NCI-H2081 treated with DMSO at 0.1 percent for 48 hours (cell line): Measurements from ENCODE around the gene RANBP1.

Experiments
- DNase-seq: peaks from one replicate; lab custom pipeline; 2025; lab: John Stamatoyannopoulos, UW

Gene RANBP1

DNA sequence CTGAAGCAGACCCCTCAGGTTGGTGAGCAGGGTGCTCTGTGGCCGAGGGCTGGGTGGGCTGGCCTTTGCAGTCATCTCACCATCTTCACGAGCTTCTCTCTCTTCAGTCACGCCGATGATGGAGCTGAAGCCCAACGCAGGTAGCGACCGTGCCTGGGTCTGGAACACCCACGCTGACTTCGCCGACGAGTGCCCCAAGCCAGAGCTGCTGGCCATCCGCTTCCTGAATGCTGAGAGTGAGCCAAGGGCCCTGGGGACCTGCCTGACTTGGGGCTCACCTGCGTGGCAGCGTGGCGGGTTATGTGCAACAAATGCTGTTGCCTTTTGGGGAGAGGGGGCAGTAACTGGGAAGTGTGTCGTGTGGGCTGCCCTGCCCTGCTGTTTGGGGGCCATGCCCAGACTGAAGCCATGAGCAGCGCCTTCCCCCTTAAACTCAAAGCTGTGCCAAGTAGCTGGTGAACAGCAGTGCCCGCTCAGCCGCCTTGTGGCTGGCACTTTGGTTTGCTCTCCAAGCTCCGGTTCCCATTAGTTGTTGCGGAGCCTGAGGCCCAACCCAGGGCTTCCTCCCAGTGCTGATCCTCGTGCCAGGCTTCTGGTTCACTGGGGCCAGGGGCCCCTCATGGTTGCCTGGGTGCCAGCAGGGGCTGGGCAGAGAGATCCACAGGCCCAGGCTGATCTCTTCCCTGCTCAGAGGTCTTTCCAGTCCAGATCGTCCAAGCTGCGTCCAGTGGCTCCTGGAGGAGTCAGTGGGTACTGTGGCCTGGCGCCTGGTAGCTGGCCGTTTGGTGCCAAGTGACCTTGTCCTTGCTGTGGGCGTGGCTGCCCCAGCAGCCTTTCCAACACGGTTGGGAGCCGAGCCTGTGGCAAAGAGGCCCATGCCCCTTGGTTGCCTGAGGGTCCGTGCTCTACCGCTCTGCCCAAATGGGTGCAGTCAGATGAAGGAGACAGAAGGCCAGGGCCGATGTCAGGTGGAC lies 9.6 kb downstream of the RANBP1 start:
- DNase-seq = no peak

DNA sequence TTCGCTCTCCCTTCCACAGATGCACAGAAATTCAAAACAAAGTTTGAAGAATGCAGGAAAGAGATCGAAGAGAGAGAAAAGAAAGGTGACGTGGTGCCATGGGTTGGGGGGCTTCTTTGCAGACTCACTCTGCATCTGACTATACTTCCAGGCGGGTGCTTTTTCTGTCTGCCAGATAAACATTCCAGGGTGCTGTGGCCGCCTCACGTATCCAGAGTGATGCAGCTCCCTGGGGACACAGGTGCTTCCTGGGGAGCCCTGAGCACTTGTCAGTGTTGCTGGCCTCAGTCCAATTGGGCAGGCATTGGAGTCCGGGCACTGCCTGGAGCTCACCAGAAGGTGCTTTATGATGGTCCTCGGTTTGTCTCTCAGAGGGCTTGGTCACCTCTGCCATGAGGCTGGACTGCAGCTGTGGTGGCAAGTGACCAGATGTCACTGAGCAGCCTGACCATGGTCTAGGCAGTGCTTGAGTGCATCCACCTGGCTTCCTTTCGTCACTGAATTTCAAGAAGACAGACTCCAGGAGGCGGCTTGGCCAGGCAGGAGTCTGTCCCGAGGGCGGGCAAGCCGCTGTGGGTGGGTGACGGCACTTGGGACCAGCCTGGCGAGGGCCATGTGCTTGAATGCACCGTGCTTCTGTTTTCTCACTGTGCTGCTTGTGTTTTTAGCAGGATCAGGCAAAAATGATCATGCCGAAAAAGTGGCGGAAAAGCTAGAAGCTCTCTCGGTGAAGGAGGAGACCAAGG lies 10.6 kb downstream of the RANBP1 start:
- DNase-seq = no peak

DNA sequence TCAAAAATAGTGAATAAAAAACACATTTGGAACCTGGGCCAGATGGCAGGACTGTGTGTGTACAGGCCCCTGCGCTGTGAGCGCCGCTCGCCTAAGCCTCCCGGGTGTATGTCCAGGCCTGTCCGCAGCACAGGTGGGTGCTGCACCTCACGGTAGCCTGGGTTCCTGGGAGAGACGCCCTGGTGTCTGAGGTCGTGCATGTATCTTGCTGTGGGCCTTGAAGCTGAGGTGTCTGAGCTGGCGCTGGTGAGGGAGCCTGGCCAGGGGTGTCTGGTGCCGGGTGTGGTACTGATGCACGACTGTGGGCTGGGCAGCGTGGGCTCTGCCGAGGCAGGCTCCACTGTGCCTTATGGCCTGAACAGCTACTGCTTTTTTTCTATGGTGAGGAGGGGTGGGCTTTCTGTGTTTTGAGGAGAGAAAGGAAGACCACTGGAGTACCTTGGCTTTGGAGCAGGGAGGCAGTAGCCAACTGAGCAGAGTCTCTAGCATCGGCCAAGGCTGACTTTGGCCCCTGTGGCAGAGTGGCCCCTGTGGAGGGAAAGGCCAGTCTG lies 11.5 kb downstream of the RANBP1 start:
- no peak for DNase-seq

DNA sequence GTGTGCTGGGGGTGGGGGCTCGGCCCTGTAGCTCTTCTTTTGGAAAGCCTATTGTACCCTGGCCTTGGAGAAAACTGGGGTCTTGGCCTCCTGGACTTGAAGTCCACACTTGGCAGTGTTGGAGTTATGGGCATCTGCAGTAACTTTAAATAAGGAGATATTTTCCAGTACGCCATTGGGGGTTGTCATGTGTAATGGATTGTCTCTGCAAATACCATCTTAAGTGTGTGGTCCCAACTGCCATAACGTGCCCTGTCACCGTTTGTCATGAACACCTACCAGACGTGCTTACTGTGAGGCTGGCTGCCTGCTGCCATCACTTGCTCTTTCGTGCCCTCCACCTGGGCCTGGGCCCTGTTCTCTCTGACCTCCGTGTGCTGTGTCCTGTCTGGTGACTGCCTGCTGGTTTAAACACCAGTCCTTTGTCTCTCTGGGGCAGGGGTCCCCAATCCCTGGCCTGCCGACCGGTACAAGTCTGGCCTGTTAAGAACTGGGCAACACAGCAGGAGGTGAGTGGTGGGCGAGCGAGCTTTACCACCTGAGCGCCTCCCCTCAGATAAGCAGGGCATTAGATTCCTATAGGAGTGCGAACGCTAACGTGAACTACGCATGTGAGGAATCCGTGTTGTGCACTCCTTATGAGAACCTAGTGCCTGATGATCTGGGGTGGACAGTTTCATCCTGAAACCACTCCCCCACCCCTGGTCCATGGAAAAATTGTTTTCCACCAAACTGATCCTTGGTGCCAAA lies 12.1 kb downstream of the RANBP1 start:
- DNase-seq = no peak

DNA sequence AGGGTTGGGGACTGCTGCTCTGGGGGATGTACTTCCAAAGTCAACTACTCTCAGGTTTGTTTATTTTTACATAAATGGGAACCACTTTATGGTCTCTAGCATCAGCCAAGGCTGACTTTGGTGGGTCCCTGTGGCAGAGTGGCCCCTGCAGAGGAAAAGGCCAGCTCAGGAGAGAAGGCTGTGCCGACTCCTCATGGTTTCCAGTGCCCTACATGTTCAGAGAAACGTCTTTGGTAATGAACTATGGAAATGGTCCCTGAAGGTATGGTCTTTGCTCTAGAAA lies 12.7 kb downstream of the RANBP1 start:
- DNase-seq = no peak

DNA sequence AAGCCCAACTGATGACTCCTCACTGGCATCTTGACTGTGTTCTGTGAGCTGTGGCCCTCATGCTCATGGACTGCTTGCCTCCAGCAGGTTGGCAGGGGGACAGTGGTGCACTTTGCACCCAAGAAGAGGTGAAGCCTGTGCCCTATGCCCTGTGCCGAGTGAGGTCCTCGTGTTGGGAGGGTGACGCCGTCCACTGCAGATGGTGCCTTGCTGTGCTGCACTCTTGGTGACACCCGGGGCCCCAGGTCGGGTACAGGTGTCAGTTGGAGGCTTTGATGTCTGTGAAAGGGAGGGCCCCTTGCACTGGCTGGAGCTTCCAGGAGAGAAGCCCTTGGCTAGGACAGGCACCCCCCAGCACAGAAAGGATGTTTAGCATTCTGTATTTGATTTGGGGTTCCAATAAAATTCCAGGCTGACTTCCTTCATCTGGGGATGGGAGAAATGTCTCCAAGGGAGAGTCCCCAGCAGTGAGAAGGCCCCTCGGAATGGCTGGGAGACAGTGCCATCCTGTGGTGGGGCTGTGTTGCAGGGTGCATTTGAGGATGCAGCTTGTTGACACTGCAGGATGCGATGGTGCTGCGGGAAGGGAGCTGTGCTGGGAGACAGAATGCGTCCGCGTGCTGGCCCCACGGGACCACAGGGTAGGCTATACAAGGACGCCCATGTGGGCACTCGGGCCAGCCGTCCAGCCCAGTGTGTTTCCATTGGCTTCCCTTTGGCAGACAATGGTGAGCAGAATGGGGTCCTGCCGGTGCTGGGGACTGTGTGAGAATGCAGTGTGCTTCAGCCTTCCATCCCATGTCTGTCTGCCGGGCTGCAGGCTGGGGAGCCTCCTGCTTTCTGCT lies 13.2 kb downstream of the RANBP1 start:
- DNase-seq = no peak

DNA sequence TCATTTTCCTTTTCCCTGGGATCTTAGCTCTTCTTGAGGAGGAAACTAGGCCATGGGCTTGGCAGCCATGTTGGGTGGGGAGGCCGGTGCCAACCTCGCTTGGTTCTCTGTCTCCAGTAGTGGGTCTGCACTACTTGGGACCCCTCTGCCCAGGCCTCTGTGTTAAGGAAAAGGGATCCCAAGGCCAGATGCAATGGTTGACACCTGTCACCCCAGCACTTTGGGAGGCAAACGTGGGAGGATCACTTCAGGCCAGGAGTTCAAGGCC lies 13.8 kb downstream of the RANBP1 start:
- no peak for DNase-seq

DNA sequence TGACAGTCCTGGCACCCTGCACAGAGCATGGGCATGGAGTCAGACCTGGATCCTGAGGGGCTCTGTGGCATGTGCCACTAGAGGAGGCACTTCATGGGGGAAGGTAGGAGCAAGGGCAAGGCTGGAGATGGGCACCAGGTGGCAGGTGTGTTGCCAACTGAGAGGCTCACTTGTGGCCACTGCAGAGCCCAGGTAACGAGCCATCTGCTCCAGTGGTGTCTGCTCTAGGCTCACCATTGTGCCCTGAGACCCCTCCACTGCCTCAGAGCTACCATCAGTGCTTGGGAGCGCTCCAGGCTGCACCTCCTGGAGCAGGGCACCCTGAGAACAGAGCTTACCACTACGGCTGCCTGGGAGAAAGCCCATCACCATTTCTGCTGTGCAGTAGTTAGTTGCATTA lies 14.4 kb downstream of the RANBP1 start:
- no peak for DNase-seq

DNA sequence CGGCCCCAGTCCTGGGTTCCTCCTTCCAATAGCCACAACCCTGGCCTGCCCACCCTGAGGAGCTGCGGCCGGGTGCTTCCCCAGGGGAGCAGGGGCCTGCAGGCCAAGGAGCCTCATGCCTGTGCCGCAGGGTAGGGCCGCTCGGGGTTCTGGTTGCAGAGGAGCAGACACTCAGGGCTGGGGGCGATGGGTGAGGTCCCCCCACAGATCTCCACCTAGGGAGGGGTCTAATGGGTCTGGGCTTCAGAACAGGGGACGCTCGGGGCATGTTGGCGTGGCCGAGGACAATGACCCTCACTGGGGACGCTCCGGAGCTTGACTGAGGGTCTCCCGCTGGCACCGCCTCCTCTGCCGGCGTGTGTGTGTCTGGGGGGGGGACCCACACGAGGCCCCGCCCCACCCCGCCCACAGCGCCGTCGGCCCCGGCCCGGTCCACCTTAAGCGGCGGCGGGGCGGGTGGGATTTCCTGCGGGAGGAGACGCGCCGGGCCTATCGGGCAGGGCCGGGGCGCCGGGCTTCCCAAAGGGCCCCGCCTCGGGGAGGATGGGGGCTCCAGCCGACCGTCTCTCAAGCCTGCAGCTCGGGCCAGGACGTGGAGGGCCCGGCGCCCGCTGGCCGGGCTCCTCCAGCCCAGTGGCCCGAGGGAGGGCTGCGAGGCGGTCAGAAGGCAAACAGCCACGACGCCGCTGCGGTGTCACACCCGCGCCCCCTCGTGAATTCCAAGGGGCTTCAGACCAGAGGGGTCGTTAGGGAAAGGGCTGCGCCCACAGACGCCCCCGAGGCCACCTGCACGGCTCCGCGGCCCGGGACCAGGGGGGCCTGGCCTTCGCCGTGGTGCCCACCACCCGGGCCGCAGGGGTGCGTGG lies 15.1 kb downstream of the RANBP1 start:
- DNase-seq = no peak

DNA sequence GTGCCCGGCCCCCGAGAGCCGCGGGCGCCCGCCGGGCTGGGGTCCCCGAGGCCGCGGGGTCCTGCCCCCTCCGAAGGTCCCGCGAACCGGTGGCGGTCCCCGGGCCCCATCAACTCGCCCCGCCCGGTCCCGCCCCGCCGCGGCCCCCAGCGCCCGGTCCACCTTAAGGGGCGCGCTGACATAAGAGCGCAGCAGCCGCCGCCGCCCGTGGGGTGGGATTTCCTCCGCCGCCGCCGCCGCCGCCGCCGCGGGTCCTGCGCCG lies 15.6 kb downstream of the RANBP1 start, which contains the start of gene ZDHHC8:
Gene ZDHHC8, plus strand, starts transcription at position 208 of the 262 bp plus-strand sequence. CDS start 144 bp downstream, outside the sequence.
- DNase-seq = no peak

DNA sequence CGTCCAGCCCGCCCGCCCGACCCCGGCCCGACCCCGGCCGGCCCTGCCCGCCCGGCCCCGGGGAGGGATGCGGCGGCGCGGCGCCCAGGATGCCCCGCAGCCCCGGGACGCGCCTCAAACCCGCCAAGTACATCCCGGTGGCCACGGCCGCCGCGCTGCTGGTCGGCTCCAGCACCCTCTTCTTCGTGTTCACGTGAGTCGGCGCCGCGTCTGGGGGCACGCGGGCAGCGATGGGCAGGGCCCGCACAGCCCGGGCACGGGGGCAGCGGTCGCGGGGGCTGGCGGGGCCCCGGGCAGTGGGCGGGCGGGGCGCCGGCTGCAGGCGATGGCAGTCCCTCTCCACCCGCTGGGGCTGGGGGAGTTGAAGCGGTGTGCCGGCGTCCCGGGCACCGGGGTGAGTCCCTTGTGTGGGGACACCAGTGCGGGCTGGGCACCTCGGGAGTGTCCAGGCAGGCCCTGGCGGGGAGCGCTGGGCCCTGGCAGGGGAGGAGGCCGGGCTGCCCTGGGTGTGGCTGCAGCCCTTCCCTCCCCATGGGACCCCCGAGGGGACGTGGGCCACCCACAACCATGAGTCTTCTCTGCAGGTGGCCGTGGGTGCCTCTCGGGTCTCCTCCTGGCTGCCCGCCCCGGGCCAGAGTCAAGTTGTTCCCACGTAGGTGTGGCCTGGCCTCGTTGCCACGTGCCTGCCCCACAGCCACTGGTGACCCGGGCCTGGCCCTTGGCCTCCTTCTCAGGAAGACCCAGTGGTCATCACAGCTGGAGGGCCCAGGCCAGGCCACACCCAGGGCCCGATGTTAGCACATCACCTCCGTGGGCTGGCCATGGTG lies 16.2 kb downstream of the RANBP1 start:
- DNase-seq = no peak

DNA sequence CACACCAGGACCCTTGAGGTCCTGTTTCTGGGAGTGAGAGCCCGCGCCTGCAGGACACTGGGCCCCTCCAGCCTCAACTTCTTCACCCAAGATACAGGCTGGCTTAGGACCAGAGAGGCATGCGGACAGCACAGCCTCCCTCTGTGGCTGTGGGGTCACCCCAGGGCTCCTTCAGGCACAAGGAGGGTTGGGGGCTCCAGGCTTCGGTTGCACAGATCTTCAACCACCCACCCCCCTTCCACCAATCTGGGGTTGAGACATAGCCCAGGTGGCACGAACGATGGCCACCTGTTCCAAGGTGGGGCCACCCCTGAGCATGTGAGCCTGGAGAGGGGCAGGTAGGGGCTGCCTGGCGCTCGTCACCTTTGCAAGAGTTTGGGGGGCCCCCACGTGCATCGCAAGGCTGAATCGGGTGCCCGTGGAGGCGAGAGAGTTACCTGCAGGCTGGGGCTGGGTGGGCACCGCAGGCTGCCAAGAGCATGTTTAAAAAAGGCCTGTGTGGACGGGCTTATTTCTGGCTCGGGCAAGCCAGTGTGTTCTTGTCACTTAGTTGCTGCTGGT lies 16.9 kb downstream of the RANBP1 start:
- DNase-seq = no peak

DNA sequence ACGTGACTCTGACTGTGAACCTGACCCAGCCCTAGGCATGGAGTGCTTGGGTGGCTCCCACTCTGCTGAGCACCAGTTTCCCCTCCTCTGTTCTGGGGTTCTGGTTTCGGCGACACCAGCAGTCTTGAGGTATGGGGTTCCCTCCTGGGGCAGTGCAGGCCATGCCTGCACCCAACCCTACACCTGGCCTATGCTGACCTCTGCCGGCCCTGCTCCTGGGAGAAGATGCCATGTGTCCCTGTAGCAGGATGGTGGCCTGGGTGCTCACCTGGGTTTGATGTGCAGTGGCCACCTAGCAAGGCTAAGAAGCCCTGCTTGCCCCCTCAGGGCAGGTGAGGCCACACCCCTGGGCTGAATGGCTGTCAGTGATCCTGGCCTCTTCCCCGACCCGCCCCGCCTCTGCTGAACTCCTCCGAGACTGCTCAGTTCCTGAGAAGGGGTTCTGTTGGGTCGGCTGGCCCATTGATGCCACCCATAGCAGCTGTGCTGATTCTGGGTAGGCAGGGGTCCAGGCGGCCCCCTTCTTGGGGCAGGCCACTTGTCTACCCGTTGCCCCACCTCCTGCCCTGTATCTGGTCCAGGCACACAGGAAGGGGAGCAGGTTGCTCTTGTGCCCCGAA lies 18.1 kb downstream of the RANBP1 start:
- DNase-seq = no peak

DNA sequence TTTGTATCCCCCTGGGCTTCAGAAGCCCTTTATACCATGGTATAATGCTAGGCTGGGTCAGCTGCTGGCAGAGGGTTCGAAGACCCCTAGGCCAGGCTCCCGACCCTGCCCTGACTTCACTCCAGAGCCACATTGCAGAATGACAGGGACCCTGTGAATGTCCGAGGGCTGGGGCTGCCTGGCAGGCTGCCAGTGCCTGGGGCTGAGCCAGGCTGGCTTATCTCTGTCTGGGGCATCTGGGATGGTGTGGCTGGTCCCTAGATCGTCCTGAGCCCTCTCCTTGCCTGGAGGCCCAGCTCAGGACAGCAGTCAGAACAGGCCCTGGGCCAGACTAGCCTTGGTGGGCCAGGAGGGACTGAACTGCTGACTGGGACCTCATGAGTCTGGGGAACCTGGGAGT lies 19.4 kb downstream of the RANBP1 start:
- no peak for DNase-seq

DNA sequence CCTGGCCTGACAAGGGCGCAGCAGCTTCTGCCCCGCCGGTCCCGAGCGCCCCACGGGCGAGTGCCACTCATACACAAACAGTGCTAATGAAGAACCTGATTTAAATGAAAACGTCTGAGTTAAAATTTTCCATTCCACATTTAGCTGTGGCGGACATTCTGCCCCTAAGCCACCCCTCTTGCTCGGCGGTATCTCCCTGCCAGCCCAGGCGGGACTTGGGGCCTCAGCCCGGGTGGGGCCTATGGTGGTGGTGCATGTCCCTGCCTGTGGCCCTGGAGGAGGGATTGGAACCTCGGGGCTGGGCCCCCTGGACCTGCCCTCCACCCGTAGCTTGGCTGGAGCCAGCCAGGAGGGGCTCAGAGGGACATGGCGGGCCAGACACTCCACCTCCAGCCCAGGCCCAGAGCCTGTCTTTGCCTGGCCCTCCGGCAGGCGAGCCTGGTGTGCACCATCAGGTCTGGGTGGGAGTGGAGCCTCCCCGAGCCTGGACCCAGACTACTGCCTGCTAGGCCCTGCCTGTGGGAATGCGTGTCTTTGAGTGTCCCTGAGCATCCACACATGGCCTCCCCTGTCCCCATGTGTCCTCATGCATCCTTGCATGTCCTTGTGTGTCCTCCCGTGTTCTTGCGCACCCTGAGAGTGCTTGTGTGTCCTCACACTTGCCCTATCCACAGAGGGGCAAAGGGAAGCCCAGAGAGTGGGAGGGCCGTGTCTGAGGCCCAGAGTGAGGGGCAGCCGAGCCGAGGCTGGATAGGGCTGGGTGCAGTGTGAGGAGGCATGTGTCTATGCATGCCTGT lies 20.1 kb downstream of the RANBP1 start:
- no peak for DNase-seq

DNA sequence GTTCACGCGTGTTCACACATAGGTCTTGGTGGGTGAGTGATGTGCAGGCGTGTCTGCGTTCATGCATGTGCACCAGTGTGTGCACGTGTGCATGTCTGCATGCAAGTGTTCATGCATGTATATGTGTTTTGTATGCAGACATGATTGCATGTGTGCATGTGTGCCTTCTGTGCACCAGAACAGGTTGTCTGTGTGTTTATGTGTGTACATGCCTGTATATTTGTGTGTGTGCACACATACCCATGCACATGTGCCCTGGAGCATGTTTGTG lies 20.6 kb downstream of the RANBP1 start:
- DNase-seq = no peak

DNA sequence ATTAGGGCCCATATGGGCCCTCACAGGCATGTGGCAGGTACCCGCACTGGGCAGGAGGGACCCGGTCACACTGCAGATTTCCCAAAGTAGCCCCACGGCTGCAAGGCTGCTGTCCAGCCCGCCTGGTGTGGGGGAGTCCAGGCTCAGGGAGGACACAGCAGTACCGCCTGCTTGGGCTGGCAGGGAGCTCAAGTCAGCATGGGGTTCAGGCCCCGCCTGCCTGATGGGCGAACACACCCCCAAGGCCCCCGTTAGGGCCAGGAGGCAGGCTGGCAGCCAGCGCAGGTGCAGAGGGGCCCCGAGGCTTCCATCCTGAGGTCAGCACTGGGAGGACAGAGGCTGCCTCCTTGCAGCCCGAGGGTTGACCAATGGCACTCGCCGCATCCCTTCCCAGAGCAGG lies 21.2 kb downstream of the RANBP1 start:
- no peak for DNase-seq

DNA sequence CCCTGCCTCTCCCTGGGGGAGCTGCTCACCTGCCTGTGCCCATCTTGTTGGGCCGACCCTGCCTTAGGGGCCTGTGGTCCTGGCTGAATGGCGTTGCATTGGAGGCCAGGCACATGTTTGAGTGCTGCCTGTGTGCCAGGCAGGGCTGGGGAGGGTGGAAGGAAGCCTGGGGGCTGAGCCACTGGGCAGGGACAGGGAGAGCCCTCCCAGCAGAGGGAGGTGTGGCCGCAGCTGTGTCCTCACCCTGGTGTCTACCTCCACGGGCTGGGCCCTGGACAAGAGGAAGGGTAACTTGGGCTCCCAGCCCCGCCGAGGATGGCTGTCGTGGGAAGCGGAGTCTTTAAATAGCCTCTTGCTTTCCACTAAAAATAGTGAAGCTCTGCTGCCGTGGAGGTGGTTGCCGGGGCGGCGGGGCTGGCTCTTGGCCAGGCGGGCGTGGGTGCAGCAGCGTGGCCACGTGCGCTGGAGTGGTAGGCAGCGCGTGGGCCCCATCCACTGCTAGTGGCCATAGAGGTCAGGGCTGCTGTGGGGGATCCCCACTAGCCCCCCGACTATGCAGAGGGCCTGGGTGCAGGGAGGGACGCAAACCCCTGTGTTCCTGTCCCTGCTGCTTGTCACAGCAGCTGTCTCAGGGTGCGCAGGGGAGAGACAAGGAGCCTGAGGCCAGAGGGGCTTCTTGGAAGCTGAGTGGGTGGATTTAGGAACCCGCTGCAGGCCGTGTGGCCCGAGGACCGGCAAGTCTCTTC lies 21.9 kb downstream of the RANBP1 start:
- no peak for DNase-seq
